ENCODE data around the gene NINJ2.

GRCh38 chr12:554001-554285 lies 109.3 kb downstream of the NINJ2 start:
- TF ChIP-seq CTCF (IDR thresholded peaks at IDR 0.05) (no peak), POLR2A (IDR thresholded peaks at IDR 0.05) (no peak), POLR2AphosphoS5 (IDR thresholded peaks at IDR 0.05) (no peak)
